BJ (cell line): Measurements from ENCODE around the gene ERO1A. TPM values are rescaled to one million over a fixed set of nuclear protein-coding genes. Genes with fewer than 3 reads are reported as not detected.

ENCODE experiments used
- CTCF ChIA-PET: fragments of 350-600 bp; formaldehyde crosslinking; extraction: SDS; loops from one replicate; lab custom pipeline; 2021; ENCODE audit warnings: antibody characterized with exemption, inconsistent platforms; lab: Yijun Ruan, JAX
- POLR2A ChIA-PET: fragments of 300-600 bp; sonication (Branson Sonifier 250); formaldehyde crosslinking; extraction: SDS; loops from one replicate; lab custom pipeline; 2021; ENCODE audit warnings: antibody characterized with exemption; lab: Charles Lee
- DNase-seq: peaks from one replicate; pipeline ENCODE4 v3.0.0-alpha.2; 2011; ENCODE audit warnings: low read depth
- H3K27me3 ChIP-seq: 2 replicates; pipeline ENCODE4 v1.6.0; 2011; ENCODE audit warnings: low read length; ENCODE audit not compliant: control insufficient read depth, insufficient read depth
- H3K36me3 ChIP-seq: 2 replicates; pipeline ENCODE4 v1.5.1; 2011; ENCODE audit warnings: low read length; ENCODE audit not compliant: control insufficient read depth, insufficient read depth
- H3K4me3 ChIP-seq: 2 replicates; pipeline ENCODE4 v1.5.1; 2011; ENCODE audit warnings: low read depth, mild to moderate bottlenecking, control low read depth, low read length
- polyA plus RNA-seq: library from polyadenylated mRNA; depleted of rRNA; stranded (reverse); fragments of >200 nt; gene quantifications from 2 replicates; pipeline ENCODE4 v1.2.3, GENCODE V29; 2011
- TF ChIP-seq, protein P1 (sequence below): IDR thresholded peaks from 2 replicates; pipeline ENCODE4 v1.5.1; 2011; ENCODE audit warnings: low read depth, mild to moderate bottlenecking, control low read depth, inconsistent platforms, low read length, moderate library complexity; ENCODE audit not compliant: insufficient read depth

ERO1A gene
- polyA plus RNA-seq, 1 experiment = 21.0 TPM

DNA sequence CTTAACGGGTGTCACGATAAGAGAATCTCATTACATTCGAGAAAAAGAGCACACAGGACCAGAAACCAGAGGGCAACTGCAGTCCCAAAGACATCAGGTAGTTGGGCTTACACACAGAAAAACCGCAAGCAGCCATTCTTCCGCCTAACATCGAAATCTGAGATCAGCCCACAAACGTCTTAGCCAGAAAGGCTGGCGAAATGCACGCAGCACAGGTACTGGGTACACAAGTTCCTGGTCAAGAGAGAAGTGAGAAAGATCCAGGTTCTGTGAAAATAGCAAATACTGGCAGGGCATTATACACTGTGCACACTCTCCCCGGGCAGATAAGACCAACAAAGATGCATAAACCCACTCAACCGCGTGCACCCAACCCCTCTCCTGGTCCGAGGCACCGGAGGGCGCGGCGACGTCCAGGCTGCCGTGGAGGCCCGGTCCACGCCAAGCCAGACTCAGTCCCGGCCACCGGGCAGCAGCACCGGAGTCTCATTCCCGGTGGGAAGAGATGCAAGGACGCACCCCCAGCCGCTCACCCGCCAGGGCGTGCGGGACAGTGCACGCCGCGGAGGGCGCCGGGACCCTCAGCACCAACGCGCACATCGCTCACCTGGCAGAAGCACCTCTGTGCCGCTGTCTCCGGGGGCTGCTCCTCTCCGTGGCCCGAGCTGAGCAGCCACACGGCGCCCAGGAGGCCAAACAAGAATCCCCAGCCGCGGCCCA, 437 bp downstream of the ERO1A start:
- no peaks in the 10 kb centered on the region for H3K27me3 ChIP-seq
- TF ChIP-seq, protein P1, sequence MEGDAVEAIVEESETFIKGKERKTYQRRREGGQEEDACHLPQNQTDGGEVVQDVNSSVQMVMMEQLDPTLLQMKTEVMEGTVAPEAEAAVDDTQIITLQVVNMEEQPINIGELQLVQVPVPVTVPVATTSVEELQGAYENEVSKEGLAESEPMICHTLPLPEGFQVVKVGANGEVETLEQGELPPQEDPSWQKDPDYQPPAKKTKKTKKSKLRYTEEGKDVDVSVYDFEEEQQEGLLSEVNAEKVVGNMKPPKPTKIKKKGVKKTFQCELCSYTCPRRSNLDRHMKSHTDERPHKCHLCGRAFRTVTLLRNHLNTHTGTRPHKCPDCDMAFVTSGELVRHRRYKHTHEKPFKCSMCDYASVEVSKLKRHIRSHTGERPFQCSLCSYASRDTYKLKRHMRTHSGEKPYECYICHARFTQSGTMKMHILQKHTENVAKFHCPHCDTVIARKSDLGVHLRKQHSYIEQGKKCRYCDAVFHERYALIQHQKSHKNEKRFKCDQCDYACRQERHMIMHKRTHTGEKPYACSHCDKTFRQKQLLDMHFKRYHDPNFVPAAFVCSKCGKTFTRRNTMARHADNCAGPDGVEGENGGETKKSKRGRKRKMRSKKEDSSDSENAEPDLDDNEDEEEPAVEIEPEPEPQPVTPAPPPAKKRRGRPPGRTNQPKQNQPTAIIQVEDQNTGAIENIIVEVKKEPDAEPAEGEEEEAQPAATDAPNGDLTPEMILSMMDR = no peak
- ChIA-PET CTCF (no interaction called here), POLR2A (no interaction called here)
- H3K36me3 ChIP-seq = no peaks in the 10 kb centered on the region
- DNase-seq = no peak
- peak overlapping the region; percentile 100 for H3K4me3 ChIP-seq

DNA sequence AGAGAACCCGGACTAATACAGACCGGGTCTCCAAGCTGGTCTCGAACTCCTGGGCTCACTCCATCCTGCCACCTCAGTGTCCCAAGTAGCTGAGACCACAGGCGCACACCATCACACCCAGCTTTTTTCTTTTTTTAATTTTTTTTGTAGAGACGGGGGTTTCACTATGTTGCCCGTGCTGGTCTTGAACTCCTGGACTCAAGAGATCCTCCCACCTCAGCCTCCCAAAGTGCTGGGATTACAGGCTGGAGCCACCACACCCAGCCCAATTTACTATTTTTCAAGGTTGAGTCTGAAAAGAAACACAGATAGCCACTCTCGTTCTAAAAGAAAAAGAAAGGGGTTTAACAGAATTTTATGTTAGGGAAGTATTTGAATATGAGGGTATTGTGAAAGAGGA, 1.8 kb downstream of the ERO1A start:
- TF ChIP-seq, protein P1 = no peak
- ChIA-PET POLR2A (no interaction called here), CTCF (no interaction called here)
- H3K27me3 ChIP-seq = no peaks in the 10 kb centered on the region
- DNase-seq = no peak
- no peaks in the 10 kb centered on the region for H3K36me3 ChIP-seq
- H3K4me3 ChIP-seq = no peak overlapping the region

DNA sequence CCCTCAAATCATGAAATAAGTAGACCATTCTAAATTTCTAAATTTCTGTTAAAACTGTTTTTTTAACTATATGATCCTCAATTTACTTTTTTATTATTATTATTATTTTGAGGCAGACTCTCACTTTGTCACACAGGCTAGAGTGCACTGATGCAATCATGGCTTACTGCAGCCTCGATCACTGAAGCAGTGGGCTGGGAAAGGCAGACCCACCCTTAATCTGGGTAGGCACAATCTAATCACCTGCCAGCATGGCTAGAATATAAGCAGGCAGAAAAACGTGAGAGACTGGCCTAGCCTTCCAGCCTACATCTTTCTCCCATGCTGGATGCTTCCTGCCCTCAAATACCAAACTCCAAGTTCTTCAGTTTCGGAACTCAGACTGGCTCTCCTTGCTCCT, 2.3 kb downstream of the ERO1A start:
- TF ChIP-seq, protein P1 = no peak
- ChIA-PET POLR2A (no interaction called here), CTCF (no interaction called here)
- no peaks in the 10 kb centered on the region for H3K36me3 ChIP-seq
- H3K27me3 ChIP-seq = no peaks in the 10 kb centered on the region
- no peak for DNase-seq
- no peak overlapping the region for H3K4me3 ChIP-seq

DNA sequence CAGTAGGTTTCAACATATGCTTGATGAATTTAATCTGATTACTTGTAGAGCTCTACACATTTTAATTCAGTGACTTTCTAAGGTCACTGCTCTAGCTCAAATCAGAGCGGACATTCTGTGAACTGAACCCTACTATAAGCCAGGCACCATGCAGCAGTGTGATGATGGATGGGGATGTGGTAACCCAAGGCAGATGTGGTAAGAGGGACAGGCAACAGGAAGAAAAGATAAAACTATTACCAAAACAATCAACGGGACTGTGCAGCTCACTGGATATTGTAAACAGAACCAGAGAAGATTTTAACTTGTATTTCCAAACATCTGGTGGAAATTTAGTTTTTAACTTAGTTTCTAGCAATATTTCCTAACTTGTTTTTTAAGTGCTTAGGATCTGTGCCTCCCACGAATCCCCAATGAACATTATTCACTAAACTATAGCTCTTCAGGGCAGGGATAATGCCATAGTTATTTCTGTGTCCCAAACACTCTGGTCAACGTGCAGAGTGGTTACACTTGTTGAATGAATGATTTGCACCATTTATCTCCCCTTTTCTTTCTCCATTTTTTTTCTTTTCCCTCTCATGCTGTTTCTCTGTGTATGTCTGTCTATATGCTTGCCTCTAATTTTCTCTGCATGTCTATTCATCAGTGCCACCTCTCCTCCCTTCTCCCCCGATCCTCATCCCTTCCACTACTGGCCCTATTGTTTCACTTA, 3.0 kb downstream of the ERO1A start:
- no peak for DNase-seq
- POLR2A ChIA-PET = interaction anchor here (1.1 kb wide), 1 partner anchor 9 kb away, joined by 3 read pairs; no protein-coding TSS in a partner anchor
- Histone ChIP-seq H3K4me3 (no peak overlapping the region), H3K36me3 (no peaks in the 10 kb centered on the region), H3K27me3 (no peaks in the 10 kb centered on the region)
- TF ChIP-seq, protein P1 = no peak
- CTCF ChIA-PET = no interaction called here

DNA sequence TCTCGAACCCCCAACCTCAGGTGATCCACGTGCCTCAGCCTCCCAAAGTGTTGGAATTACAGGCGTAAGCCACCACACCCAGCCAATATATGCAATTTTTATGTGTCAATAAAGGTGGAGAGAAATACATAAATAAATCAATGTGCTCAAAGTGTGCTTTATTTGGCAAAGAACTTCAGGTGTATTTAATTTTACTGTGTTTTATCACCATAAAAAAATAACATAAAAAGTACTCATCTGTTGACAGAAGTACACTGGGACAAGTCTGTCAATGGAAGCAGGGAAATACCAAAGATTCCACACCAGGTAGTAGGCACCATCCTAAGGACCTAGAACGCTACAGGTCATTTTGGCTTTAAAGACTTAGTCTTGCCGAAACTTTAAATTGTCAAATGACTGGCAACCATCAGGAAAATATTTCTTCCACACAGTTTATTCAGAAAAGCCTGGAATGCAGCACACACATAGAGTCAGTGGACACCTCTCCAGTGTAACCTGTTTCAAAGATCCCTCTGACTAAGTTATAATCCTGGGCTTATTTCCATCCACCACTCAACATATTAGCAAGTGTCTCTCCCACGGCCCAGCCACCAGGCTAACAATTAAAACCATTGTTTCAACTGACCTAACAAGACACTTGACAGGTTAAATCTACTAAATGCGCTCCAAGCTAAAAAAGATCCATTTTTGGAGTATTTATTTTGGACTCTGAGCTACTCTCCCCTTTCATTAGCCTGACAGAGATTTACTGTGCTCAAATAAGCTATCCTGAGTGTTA, 4.2 kb downstream of the ERO1A start:
- TF ChIP-seq, protein P1 = no peak
- ChIA-PET POLR2A (interaction anchor here (1.1 kb wide), 1 partner anchor 8 kb away, joined by 3 read pairs; no protein-coding TSS in a partner anchor), CTCF (no interaction called here)
- Histone ChIP-seq H3K36me3 (no peaks in the 10 kb centered on the region), H3K4me3 (no peak overlapping the region), H3K27me3 (no peaks in the 10 kb centered on the region)
- DNase-seq = no peak
